ENCODE data around the gene PALS2. TPM values are rescaled to one million over a fixed set of nuclear protein-coding genes. Genes with fewer than 3 reads are reported as not detected.

The PALS2 gene
- total and polyA plus RNA-seq, 9 of the 15 experiments (the other 6 are each of a cell fraction or from before 2014, with no cell fraction given): 5.9 to 35.0 (median 17.7) TPM

DNA sequence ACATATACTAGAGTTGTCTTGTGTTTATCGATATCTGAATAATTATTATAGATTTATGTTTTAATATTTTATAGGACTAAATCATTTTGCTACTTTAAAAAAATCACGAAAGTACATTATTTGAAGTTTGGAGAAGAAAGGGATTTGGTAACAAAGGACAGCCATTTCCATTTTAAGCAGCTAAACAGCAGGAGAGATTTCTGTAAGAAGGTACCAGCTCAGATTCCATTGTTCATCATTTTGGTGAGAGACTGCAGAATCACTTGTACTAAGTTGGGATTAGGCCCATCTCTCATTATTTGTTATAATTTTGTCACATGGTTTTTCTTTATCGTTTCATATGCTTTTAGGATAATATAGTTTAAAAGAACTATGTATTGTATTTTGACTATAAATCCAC is 46.7 kb downstream of the PALS2 start:
- FAIRE-seq: no peak
- Histone ChIP-seq H2AFZ (ENCODE audit: low read depth, low read length) (no peak overlapping the region), H3K79me2 (ENCODE audit: control insufficient read depth, insufficient read depth, low read length) (peaks cover 37% of the 10 kb centered on the region), H3K9me1 (ENCODE audit: control insufficient read depth, insufficient read depth, low read length) (no peaks in the 10 kb centered on the region), H3K27me3 (ENCODE audit: control insufficient read depth in 2 of 2, insufficient read depth in 2 of 2, low read length in 2 of 2) (no peaks in the 10 kb centered on the region), H3K4me2 (ENCODE audit: insufficient read depth, low read length) (no peak overlapping the region), H3K4me3 (no peak overlapping the region), H3K4me1 (replicated peaks in 1 of 2; ENCODE audit: control insufficient read depth in 2 of 2, insufficient read depth in 2 of 2, low read length in 2 of 2) (no peaks in the 10 kb centered on the region), H3K36me3 (ENCODE audit: control insufficient read depth, insufficient read depth, low read length) (no peaks in the 10 kb centered on the region), H4K20me1 (replicated peaks; ENCODE audit: control insufficient read depth, insufficient read depth, low read length) (no peaks in the 10 kb centered on the region), H3K27ac (ENCODE audit: extremely low read depth, low read depth, low read length) (no peak overlapping the region), H3K9me3 (replicated peaks; ENCODE audit: control insufficient read depth, insufficient read depth, low read depth, low read length) (no peaks in the 10 kb centered on the region), H3K9ac (ENCODE audit: insufficient read depth in 1 of 2, low read depth in 2 of 2, low read length in 2 of 2) (no peak overlapping the region)
- BruUV-seq (replicated peaks): no TSS peak
- ChIA-PET CTCF (ENCODE audit: low intra/inter-chr PET ratio) (no interaction called here), POLR2A (no interaction called here)
- intact Hi-C loops (cut with micrococcal nuclease) (no loop called here), in situ Hi-C loops (cut with MboI) (no loop called here)
- DNase-seq (ENCODE audit: extremely low read depth in 1 of 4, low spot score in 3 of 4): no peak
- TF ChIP-seq ZBTB7A (IDR thresholded peaks at IDR 0.05; ENCODE audit: borderline replicate concordance, control insufficient read depth, low read depth, low read length) (no peak), ZNF274 (IDR thresholded peaks at IDR 0.05; ENCODE audit: borderline replicate concordance, low read depth, low read length) (no peak), U2AF1 (optimal IDR thresholded peaks at IDR 0.05; ENCODE audit: low read depth, low read length) (no peak), STAT5B (CRISPR knock-in tag; IDR thresholded peaks at IDR 0.05) (no peak), ZNF79 (CRISPR knock-in tag; IDR thresholded peaks at IDR 0.05; ENCODE audit: low read depth) (no peak), MTA2 (IDR thresholded peaks at IDR 0.05; ENCODE audit: low read depth) (no peak), GATAD2B (IDR thresholded peaks at IDR 0.05; ENCODE audit: borderline replicate concordance) (no peak), CBX3 (IDR thresholded peaks at IDR 0.05; ENCODE audit: borderline replicate concordance in 1 of 2, low read length in 2 of 2) (no peak), SRSF9 (IDR thresholded peaks at IDR 0.05; ENCODE audit: borderline replicate concordance, low read depth, low read length) (no peak), KAT2B (IDR thresholded peaks at IDR 0.05; ENCODE audit: low read depth, low read length) (no peak)
- no peak for ATAC-seq
- 79% methylated on average over 3 of the region's 3 CpGs for WGBS (ENCODE audit: insufficient coverage, low coverage, missing lambda C conversion rate)
